Measurements from ENCODE around the gene CCL4L2.
"Not testable (repeated sequence)": the region's sequence is repeated elsewhere in the genome, so short reads cannot be mapped to it uniquely, and the experiment has no call there.

CCL4L2 gene

GRCh38 chr17:36221581-36222100 lies 10.8 kb downstream of the CCL4L2 start:
- DNase-seq: not testable (repeated sequence)

- not testable (repeated sequence) for DNase-seq
Measured at GRCh38 chr17:36222967-36223366, 12.1 kb downstream of the CCL4L2 start.

GRCh38 chr17:36229644-36230043 lies 18.8 kb downstream of the CCL4L2 start:
- DNase-seq: not testable (repeated sequence)

- DNase-seq: not testable (repeated sequence)
Measured at GRCh38 chr17:36242046-36242445, 31.2 kb downstream of the CCL4L2 start.
